GM10266 (cell line): ENCODE results near the gene SHISAL2A.
A peak's percentile ranks its signal among the peaks of the same experiment; 100 is the strongest.
"Not testable (repeated sequence)": the region's sequence is repeated elsewhere in the genome, so short reads cannot be mapped to it uniquely, and the experiment has no call there.

Source experiments
- DNase-seq: peaks from one replicate; pipeline ENCODE4 v3.0.0; 2012; ENCODE audit errors: extremely low spot score
- TF ChIP-seq, protein P1 (sequence below): IDR thresholded peaks from 2 replicates; pipeline ENCODE4 v1.5.1; 2012; ENCODE audit warnings: mild to moderate bottlenecking, low read depth; ENCODE audit not compliant: control insufficient read depth, insufficient read depth; ENCODE audit errors: missing control alignments

SHISAL2A gene

DNA sequence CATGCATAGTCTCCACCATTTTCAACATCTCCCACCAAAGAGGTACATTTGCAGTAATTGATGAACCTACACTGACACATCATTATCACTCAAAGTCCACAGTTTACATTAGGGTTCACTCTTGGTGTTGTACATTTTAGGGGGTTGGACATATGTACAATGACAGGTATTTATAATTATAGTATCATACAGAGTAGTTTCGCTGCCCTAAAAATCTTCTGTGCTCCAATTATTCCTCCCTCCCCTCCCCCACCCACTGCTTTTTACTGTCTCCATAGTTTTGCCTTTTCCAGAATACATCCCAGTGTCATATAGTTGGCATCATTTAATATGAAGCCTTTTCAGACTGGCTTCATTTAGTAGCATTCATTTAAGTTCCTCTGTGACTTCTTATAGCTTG is 51.6 kb downstream of the SHISAL2A start:
- TF ChIP-seq, protein P1, sequence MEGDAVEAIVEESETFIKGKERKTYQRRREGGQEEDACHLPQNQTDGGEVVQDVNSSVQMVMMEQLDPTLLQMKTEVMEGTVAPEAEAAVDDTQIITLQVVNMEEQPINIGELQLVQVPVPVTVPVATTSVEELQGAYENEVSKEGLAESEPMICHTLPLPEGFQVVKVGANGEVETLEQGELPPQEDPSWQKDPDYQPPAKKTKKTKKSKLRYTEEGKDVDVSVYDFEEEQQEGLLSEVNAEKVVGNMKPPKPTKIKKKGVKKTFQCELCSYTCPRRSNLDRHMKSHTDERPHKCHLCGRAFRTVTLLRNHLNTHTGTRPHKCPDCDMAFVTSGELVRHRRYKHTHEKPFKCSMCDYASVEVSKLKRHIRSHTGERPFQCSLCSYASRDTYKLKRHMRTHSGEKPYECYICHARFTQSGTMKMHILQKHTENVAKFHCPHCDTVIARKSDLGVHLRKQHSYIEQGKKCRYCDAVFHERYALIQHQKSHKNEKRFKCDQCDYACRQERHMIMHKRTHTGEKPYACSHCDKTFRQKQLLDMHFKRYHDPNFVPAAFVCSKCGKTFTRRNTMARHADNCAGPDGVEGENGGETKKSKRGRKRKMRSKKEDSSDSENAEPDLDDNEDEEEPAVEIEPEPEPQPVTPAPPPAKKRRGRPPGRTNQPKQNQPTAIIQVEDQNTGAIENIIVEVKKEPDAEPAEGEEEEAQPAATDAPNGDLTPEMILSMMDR, result no peak
- DNase-seq, result no peak

DNA sequence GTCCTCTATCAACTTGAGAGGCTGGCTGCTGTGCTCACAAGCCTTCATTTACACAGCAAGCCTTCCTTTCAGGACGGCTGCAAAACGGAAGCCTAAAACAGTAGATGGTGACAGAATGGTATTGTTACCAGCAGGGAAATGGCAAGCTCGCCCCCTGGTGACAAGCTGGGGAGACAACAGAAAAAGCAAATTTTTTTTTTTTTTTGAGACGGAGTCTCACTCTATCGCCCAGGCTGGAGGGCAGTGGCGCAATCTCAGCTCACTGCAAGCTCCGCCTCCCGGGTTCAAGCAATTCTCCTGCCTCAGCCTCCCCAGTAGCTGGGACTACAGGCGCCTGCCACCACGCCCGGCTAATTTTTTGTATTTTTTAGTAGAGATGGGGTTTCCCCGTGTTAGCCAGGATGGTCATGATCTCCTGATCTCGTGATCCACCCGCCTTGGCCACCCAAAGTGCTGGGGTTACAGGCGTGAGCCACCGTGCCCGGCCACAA is 53.3 kb downstream of the SHISAL2A start:
- DNase-seq, result peak; percentile 74
- TF ChIP-seq, protein P1, result peak; percentile 75

DNA sequence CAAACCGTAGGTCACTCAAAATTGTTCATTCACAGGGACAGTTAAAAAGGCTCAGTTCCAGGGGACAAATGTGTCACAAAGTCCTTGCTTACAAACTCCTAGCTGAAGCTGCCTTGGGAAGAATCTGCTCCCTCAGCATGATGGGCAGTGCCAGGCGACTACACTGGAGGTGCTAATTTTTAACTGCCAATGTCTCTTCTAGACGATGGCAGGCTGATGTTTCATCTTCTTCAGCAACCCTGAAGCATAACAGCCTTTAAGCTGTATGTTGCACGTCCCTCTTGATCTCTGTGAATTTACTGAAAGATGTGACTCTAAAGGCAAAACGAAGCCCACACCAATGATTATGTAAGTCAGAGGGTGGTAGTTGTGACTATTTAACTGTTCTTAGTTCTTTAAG is 53.9 kb downstream of the SHISAL2A start:
- DNase-seq, result no peak
- TF ChIP-seq, protein P1, result no peak

DNA sequence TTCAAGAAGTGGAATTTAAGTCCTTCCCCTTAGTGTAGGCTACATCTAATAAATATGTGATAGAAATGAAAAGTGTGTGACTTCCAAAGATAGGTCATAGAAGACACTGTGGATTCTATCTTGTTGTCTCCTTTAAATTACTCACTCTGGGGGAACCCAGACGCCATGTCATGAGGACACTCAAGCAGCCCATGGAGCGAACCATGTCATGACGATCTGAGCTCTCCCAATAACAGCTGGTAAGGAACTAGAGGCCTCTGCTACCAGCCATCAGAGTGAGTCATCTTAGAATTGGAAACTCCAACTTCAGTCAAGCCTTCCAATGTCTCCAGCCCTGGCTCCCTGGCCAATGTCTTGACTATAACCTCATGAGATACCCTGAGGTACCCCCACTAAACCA is 58.9 kb downstream of the SHISAL2A start:
- TF ChIP-seq, protein P1, result no peak
- no peak for DNase-seq

DNA sequence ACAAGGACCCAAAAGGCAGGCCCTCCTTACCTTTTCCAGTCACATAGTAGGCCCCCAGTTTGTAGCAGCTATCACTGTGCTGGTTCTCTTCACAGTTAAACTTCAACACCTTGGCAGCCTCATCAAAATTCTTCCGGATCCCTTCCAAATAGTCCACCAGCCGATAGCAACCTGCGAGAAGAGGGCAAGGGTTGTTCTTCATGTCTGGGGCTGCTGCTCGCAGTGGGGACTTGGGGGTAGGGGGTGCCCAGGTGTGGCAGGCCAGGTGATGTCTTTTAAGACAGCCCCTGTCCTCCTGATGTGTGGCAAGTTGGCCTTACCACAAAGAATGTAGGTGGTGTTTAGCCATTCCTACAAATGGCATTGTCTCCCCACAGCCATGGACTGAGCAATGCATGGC is 59.7 kb downstream of the SHISAL2A start:
- TF ChIP-seq, protein P1, result no peak
- no peak for DNase-seq

DNA sequence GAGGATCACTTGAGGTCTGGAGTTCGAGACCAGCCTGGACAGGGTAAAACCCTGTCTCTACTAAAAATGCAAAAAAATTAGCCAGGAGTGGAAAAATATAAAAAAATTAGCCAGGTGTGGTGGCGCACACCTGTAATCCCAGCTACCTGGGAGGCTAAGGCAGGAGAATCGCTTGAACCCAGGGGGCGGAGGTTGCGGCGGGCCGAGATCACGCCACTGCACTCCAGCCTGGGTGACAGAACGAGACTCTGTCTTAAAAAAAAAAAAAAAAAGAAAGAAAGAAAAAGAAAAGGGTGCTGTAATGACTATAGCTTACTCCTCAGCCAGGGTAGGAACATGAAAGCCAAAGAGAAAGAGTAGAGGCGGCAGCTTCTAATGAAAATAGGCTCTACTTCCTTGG is 60.4 kb downstream of the SHISAL2A start:
- not testable (repeated sequence) for DNase-seq

DNA sequence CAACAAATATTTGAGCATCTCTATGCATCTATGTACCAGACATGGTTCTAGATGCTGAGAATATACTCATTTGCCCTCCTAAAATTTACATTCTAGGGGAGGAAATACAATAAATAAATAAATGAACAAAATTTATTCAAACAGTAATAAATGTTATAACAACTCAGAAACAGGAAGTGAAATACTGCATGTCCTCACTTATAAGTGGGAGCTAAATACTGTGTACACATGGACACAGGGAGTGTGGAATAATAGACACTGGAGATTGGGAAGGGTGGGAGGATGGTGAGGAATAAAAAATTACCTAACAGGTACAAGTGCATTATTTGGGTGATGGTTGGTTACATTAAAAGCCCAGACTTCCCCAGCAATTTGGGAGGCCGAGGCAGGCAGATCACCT is 60.9 kb downstream of the SHISAL2A start:
- TF ChIP-seq, protein P1, result no peak
- no peak for DNase-seq

DNA sequence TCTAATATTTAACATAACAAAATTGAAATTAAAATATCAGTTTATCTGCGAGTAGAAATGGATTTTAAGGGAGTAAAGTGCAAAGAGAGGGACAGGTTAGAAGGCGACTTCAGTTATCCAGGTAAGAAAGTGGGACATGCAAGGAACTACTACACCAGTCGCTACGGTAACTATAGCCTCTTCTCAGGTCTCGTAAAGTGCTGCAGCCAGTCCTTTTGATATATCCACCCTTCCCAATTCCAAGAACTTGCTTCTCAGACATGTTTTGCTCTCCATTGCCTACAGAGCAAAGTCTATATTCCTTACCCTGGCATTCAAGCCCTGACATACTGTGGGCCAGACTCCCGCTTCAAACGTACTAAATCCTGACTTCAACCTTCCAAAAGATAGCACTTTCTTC is 62.7 kb downstream of the SHISAL2A start:
- TF ChIP-seq, protein P1, result no peak
- DNase-seq, result no peak
